Lower leg skin (tissue), 3 donors: ENCODE results near the gene DHDH.

ENCODE experiments used
- POLR2A ChIP-seq, 2 donors: fragments of 450-650 bp; IDR thresholded peaks; one replicate each; pipeline ENCODE4 v1.6.1; 2016 to 2017; ENCODE audit warnings: antibody characterized with exemption in 2 of 2, mild to moderate bottlenecking in 1 of 2, moderate library complexity in 1 of 2
- TF ChIP-seq, protein P1 (sequence below), 3 donors: fragments of 450-650 bp; IDR thresholded peaks; one replicate each; pipeline ENCODE4 v1.5.1; 2016; ENCODE audit warnings: antibody characterized with exemption in 3 of 3, mild to moderate bottlenecking in 3 of 3, moderate library complexity in 2 of 3

DNA sequence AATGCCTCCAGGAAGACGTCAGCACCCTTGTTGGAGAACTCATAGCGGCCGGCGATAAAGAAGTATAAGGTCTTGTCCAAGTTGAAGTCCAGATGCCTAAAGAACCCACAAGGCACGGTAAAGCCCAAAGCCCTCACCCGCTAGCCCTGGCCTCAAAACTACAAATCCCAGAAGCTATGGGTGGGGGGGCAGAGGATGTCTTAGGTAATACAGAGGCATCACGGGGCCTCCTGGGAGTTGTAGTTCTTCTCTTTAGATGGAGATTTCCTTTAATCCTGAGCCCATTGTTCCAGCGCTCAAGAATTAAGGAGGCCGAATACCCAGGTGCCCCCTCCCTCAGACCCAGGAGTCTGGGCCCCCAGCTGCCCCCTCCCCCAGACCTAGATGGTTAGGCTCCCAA is 48.8 kb downstream of the DHDH start:
- TF ChIP-seq, protein P1, sequence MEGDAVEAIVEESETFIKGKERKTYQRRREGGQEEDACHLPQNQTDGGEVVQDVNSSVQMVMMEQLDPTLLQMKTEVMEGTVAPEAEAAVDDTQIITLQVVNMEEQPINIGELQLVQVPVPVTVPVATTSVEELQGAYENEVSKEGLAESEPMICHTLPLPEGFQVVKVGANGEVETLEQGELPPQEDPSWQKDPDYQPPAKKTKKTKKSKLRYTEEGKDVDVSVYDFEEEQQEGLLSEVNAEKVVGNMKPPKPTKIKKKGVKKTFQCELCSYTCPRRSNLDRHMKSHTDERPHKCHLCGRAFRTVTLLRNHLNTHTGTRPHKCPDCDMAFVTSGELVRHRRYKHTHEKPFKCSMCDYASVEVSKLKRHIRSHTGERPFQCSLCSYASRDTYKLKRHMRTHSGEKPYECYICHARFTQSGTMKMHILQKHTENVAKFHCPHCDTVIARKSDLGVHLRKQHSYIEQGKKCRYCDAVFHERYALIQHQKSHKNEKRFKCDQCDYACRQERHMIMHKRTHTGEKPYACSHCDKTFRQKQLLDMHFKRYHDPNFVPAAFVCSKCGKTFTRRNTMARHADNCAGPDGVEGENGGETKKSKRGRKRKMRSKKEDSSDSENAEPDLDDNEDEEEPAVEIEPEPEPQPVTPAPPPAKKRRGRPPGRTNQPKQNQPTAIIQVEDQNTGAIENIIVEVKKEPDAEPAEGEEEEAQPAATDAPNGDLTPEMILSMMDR (IDR thresholded peaks at IDR 0.05), result no peak
- TF ChIP-seq POLR2A (IDR thresholded peaks at IDR 0.05), result no peak
